Loucy (cell line): ENCODE measurements around the gene ENPEP.

ENCODE experiments used
- EZH2phosphoT487 ChIP-seq: fragments of 200-600 bp; IDR thresholded peaks from 2 replicates; pipeline ENCODE4 v1.6.1; 2018; ENCODE audit warnings: antibody characterized with exemption, mild to moderate bottlenecking, moderate library complexity, borderline replicate concordance
- TF ChIP-seq, protein P1 (sequence below): fragments of 200-600 bp; sonication (generic); conservative IDR thresholded peaks from 2 replicates; pipeline ENCODE4 v1.5.1; 2014; ENCODE audit warnings: mild to moderate bottlenecking, antibody characterized with exemption, low read length

DNA sequence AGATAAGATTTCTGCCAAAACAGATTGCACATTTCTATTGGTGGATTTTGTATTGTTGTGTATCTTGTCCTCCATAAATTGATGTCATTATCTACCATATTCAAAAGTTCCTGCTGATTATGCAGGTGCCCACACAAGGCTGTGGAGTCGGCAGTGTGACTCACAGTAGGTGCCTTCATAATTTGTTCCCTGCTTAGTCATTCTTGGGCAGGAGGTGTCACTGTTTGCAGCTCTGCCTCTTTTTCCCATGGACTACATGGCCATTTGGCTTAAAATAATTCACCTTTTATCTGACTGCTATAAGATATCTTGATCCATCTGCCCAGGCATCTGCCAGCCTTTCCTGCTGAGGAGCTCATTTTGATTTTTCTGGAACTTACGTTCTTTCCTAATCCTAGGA is 33.6 kb upstream of the ENPEP start:
- TF ChIP-seq, protein P1, sequence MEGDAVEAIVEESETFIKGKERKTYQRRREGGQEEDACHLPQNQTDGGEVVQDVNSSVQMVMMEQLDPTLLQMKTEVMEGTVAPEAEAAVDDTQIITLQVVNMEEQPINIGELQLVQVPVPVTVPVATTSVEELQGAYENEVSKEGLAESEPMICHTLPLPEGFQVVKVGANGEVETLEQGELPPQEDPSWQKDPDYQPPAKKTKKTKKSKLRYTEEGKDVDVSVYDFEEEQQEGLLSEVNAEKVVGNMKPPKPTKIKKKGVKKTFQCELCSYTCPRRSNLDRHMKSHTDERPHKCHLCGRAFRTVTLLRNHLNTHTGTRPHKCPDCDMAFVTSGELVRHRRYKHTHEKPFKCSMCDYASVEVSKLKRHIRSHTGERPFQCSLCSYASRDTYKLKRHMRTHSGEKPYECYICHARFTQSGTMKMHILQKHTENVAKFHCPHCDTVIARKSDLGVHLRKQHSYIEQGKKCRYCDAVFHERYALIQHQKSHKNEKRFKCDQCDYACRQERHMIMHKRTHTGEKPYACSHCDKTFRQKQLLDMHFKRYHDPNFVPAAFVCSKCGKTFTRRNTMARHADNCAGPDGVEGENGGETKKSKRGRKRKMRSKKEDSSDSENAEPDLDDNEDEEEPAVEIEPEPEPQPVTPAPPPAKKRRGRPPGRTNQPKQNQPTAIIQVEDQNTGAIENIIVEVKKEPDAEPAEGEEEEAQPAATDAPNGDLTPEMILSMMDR = peak; percentile 25
- TF ChIP-seq EZH2phosphoT487 = no peak
